ENCODE data around the gene SH3RF2.

DNA sequence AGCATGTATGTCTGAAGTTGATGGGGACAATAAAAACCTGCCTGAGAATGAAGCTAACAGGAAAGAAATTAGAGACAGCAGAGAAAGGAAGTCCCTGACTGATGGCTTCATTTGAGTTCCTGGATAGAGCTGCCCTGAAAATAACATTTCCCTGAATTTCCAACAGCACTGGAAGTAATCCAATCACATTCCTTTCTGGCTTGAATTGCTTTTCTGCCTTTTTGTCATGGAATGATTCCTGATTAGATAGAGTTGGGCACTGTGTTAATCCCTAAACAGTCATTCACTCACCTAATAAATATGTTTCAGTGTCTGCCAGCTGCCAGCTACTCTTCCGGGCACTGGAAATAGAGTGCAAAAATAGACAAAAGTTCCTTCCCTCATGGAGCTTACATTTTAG is 30.0 kb upstream of the SH3RF2 start:
- TF ChIP-seq, protein P1, sequence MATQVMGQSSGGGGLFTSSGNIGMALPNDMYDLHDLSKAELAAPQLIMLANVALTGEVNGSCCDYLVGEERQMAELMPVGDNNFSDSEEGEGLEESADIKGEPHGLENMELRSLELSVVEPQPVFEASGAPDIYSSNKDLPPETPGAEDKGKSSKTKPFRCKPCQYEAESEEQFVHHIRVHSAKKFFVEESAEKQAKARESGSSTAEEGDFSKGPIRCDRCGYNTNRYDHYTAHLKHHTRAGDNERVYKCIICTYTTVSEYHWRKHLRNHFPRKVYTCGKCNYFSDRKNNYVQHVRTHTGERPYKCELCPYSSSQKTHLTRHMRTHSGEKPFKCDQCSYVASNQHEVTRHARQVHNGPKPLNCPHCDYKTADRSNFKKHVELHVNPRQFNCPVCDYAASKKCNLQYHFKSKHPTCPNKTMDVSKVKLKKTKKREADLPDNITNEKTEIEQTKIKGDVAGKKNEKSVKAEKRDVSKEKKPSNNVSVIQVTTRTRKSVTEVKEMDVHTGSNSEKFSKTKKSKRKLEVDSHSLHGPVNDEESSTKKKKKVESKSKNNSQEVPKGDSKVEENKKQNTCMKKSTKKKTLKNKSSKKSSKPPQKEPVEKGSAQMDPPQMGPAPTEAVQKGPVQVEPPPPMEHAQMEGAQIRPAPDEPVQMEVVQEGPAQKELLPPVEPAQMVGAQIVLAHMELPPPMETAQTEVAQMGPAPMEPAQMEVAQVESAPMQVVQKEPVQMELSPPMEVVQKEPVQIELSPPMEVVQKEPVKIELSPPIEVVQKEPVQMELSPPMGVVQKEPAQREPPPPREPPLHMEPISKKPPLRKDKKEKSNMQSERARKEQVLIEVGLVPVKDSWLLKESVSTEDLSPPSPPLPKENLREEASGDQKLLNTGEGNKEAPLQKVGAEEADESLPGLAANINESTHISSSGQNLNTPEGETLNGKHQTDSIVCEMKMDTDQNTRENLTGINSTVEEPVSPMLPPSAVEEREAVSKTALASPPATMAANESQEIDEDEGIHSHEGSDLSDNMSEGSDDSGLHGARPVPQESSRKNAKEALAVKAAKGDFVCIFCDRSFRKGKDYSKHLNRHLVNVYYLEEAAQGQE (IDR thresholded peaks at IDR 0.05; ENCODE audit: insufficient read depth in 1 of 2, low read depth in 2 of 2, low read length in 2 of 2), result no peak
- no peak for TF ChIP-seq POLR2AphosphoS5 (IDR thresholded peaks at IDR 0.05; ENCODE audit: low read depth, low read length)
